Stimulated activated CD4-positive, alpha-beta T cell treated with anti-CD3 and anti-CD28 coated beads, Interleukin-4, amount 100 ng/mL, for 24 hours (primary cell): ENCODE data around the gene KHNYN.

Experiments used
- DNase-seq: peaks from one replicate; pipeline ENCODE4 v3.0.0-alpha.2; 2020

The KHNYN gene

GRCh38 chr14:24425704-24426103, 4.0 kb upstream of the KHNYN start:
- DNase-seq: no peak

GRCh38 chr14:24426150-24426911, 3.4 kb upstream of the KHNYN start:
- DNase-seq: no peak

GRCh38 chr14:24426912-24427536, 2.7 kb upstream of the KHNYN start:
- DNase-seq: no peak

GRCh38 chr14:24427537-24428508, 1.9 kb upstream of the KHNYN start:
- DNase-seq: no peak

- no peak for DNase-seq
These were observed 943 bp upstream of the KHNYN start for GRCh38 chr14:24428628-24429394.

GRCh38 chr14:24430143-24430681, 458 bp downstream of the KHNYN start:
- peak; percentile 60 for DNase-seq

GRCh38 chr14:24430682-24431568, 1.2 kb downstream of the KHNYN start:
- peak; percentile 79 for DNase-seq

GRCh38 chr14:24431569-24432258, 2.0 kb downstream of the KHNYN start:
- DNase-seq: peak; percentile 94

GRCh38 chr14:24432259-24433131, 2.7 kb downstream of the KHNYN start:
- DNase-seq: no peak

- no peak for DNase-seq
These were observed 4.3 kb downstream of the KHNYN start for GRCh38 chr14:24434036-24434435.

GRCh38 chr14:24434676-24435075, 4.9 kb downstream of the KHNYN start:
- no peak for DNase-seq

- no peak for DNase-seq
These were observed 5.5 kb downstream of the KHNYN start for GRCh38 chr14:24435192-24435810.

- DNase-seq: no peak
These were observed 6.2 kb downstream of the KHNYN start for GRCh38 chr14:24435998-24436354.

- DNase-seq: peak; percentile 50
These were observed 6.7 kb downstream of the KHNYN start for GRCh38 chr14:24436355-24437019.

- DNase-seq: no peak
These were observed 7.4 kb downstream of the KHNYN start for GRCh38 chr14:24437020-24437735.

- no peak for DNase-seq
These were observed 7.9 kb downstream of the KHNYN start for GRCh38 chr14:24437736-24438067.

- DNase-seq: no peak
These were observed 8.7 kb downstream of the KHNYN start for GRCh38 chr14:24438223-24439097.
